HepG2 (cell line): Measurements from ENCODE around the gene PADI1. TPM values are rescaled to one million over a fixed set of nuclear protein-coding genes. Genes with fewer than 3 reads are reported as not detected.

ENCODE experiments used
- ATAC-seq: fragments of 200-7000 bp; cut with Tn5 transposase; 3 replicates; pipeline ENCODE4 v1.9.1; 2020; ENCODE audit warnings: mild to moderate bottlenecking, moderate library complexity
- BruUV-seq: library from RNA; stranded (reverse); fragments of 400-500 nt; replicated peaks from 2 replicates; lab custom pipeline; 2021; lab: Mats Ljungman, UMichigan
- CTCF ChIA-PET: fragments of 300-600 bp; formaldehyde crosslinking; extraction: SDS; loops from one replicate; lab custom pipeline; 2021; ENCODE audit warnings: low total read pairs, inconsistent platforms, low intra/inter-chr PET ratio; lab: Yijun Ruan, JAX
- POLR2A ChIA-PET: fragments of 350-600 bp; sonication (Branson Sonifier 250); formaldehyde crosslinking; loops from one replicate; lab custom pipeline; 2020; ENCODE audit warnings: antibody characterized with exemption, inconsistent platforms; lab: Yijun Ruan, JAX
- DNase-seq: peaks from one replicate; pipeline ENCODE4 v3.0.0-alpha.2; 2015; ENCODE audit warnings: low spot score
- FAIRE-seq: peaks from 3 replicates; lab custom pipeline; 2011; peaks lifted over from hg19 to GRCh38; lab: Jason Lieb, UNC
- H2AFZ ChIP-seq: one replicate; pipeline ENCODE4 v1.6.1; 2011; ENCODE audit warnings: low read length, inconsistent platforms
- H3K27ac ChIP-seq: fragments of 300-600 bp; 3 replicates; pipeline ENCODE4 v1.8.0; 2011; ENCODE audit warnings: mixed run types, mild to moderate bottlenecking, mixed read lengths, low read length, inconsistent platforms; ENCODE audit not compliant: insufficient read depth; ENCODE audit errors: extremely low read length
- H3K27me3 ChIP-seq, 2 experiments: fragments of 200-600 bp in 1 of 2; 2 replicates in 1 of 2; 3 replicates in 1 of 2; pipeline versions ENCODE4 v1.6.0 to v1.8.0; 2011; ENCODE audit warnings: low read length in 2 of 2, mild to moderate bottlenecking in 2 of 2, moderate library complexity in 2 of 2, inconsistent platforms in 1 of 2; ENCODE audit not compliant: insufficient read depth in 2 of 2, control insufficient read depth in 1 of 2
- H3K36me3 ChIP-seq, 2 experiments: fragments of 200-600 bp in 1 of 2; replicated peaks in 1 of 2; 2 replicates in 1 of 2; 3 replicates in 1 of 2; pipeline versions ENCODE4 v1.5.1 to v1.8.0; 2011; ENCODE audit warnings: low read length in 2 of 2, inconsistent platforms in 1 of 2; ENCODE audit not compliant: insufficient read depth in 2 of 2, control insufficient read depth in 1 of 2
- H3K4me1 ChIP-seq: 2 replicates; pipeline ENCODE4 v1.5.1; 2012; ENCODE audit warnings: low read length, inconsistent platforms; ENCODE audit not compliant: insufficient read depth
- H3K4me2 ChIP-seq: 2 replicates; pipeline ENCODE4 v1.6.0; 2011; ENCODE audit warnings: low read depth, low read length, inconsistent platforms
- H3K4me3 ChIP-seq, 3 experiments: fragments of 200-600 bp in 1 of 3; sonication (generic), shearing (Covaris generic) in 1 of 3; replicated peaks in 1 of 3; 2 replicates each; pipeline ENCODE4 v1.5.1; 2011 to 2016; ENCODE audit warnings: low read length in 3 of 3, inconsistent platforms in 2 of 3, low read depth in 2 of 3, mild to moderate bottlenecking in 2 of 3, control low read depth in 1 of 3, mixed read lengths in 1 of 3; ENCODE audit not compliant: insufficient read depth in 1 of 3
- H3K79me2 ChIP-seq: one replicate; pipeline ENCODE4 v1.6.1; 2011; ENCODE audit warnings: low read length, inconsistent platforms; ENCODE audit not compliant: insufficient read depth
- H3K9ac ChIP-seq: 2 replicates; pipeline ENCODE4 v1.6.0; 2011; ENCODE audit warnings: mild to moderate bottlenecking, low read depth, low read length, inconsistent platforms; ENCODE audit not compliant: insufficient read depth
- H3K9me3 ChIP-seq: 2 replicates; pipeline ENCODE4 v1.5.1; 2012; ENCODE audit warnings: mild to moderate bottlenecking, low read length
- H4K20me1 ChIP-seq: 2 replicates; pipeline ENCODE4 v1.6.0; 2011; ENCODE audit warnings: inconsistent platforms, mild to moderate bottlenecking, low read length, moderate library complexity; ENCODE audit not compliant: insufficient read depth
- CCDC6 ChIP-seq: sonication (generic); formaldehyde crosslinking; IDR thresholded peaks from 2 replicates; pipeline ENCODE4 v1.8.1; 2022; ENCODE audit warnings: mild to moderate bottlenecking, missing genetic modification reagents, moderate library complexity
- ELF3 ChIP-seq: IDR thresholded peaks from 2 replicates; pipeline ENCODE4 v1.6.1; 2016; ENCODE audit warnings: missing genetic modification reagents, missing compliant biosample characterization
- HNF4G ChIP-seq, 2 experiments: sonication (generic) in 1 of 2; formaldehyde crosslinking in 1 of 2; IDR thresholded peaks; 2 replicates each; pipeline versions ENCODE4 v1.4.0 to v1.6.1; 2011 to 2020; ENCODE audit warnings: borderline replicate concordance in 2 of 2, low read depth in 2 of 2, mild to moderate bottlenecking in 2 of 2, low read length in 1 of 2, missing genetic modification reagents in 1 of 2, moderate library complexity in 1 of 2
- IKZF1 ChIP-seq: fragments of 450-650 bp; IDR thresholded peaks from 2 replicates; pipeline ENCODE4 v1.7.1; 2016
- JUND ChIP-seq: sonication (generic); formaldehyde crosslinking; IDR thresholded peaks from 2 replicates; pipeline ENCODE4 v1.8.0; 2022; ENCODE audit warnings: mild to moderate bottlenecking, missing genetic modification reagents
- KDM6A ChIP-seq: IDR thresholded peaks from 2 replicates; pipeline ENCODE4 v1.6.1; 2016; ENCODE audit warnings: low read depth
- NPAS2 ChIP-seq: sonication (generic); formaldehyde crosslinking; IDR thresholded peaks from 2 replicates; pipeline ENCODE4 v1.8.0; 2022; ENCODE audit warnings: mild to moderate bottlenecking, missing genetic modification reagents, borderline replicate concordance
- SOX13 ChIP-seq, 3 experiments: fragments of 450-650 bp in 1 of 3; sonication (generic) in 1 of 3; formaldehyde crosslinking in 1 of 3; IDR thresholded peaks in 2 of 3; conservative IDR thresholded peaks in 1 of 3; 2 replicates each; pipeline versions ENCODE4 v1.5.0 to v1.6.1; 2016 to 2020; ENCODE audit warnings: antibody characterized with exemption in 1 of 3, mild to moderate bottlenecking in 1 of 3, missing compliant biosample characterization in 1 of 3, missing genetic modification reagents in 1 of 3, moderate library complexity in 1 of 3
- TAF15 ChIP-seq: fragments of 200-400 bp; formaldehyde crosslinking; IDR thresholded peaks from one replicate; pipeline ENCODE4 v1.6.1; 2018; ENCODE audit warnings: mild to moderate bottlenecking, low read depth, low read length; ENCODE audit not compliant: poor library complexity, severe bottlenecking
- TGIF2 ChIP-seq: IDR thresholded peaks from 2 replicates; pipeline ENCODE4 v1.6.1; 2016; ENCODE audit warnings: control low read depth, missing compliant biosample characterization
- ZNF629 ChIP-seq: sonication (generic); formaldehyde crosslinking; conservative IDR thresholded peaks from 2 replicates; pipeline ENCODE4 v1.5.0; 2020; ENCODE audit warnings: missing genetic modification reagents
- ZZZ3 ChIP-seq: sonication (generic); formaldehyde crosslinking; IDR thresholded peaks from 2 replicates; pipeline ENCODE4 v1.4.0; 2020; ENCODE audit warnings: missing genetic modification reagents, mild to moderate bottlenecking, borderline replicate concordance
- WGBS: methylation state at CpG from one replicate; pipeline ENCODE4 v1.1.6; 2017; ENCODE audit warnings: low lambda C conversion rate; 5-methylcytosine and 5-hydroxymethylcytosine counted together
- in situ Hi-C: cut with HindIII; loops from 2 replicates; pipeline ENCODE4 v1.10.0; 2017; ENCODE audit warnings: low pct_unique_long_range_greater_than_20kb; ENCODE audit not compliant: extremely low pct_ligation_motif_present
- intact Hi-C: fragments of 100-400 bp; cut with micrococcal nuclease; formaldehyde crosslinking; loops from one replicate; pipeline ENCODE4 v1.10.0; 2022; ENCODE audit not compliant: unreplicated experiment
- polyA plus RNA-seq, 8 experiments: library from polyadenylated mRNA; depleted of rRNA in 3 of 8; stranded (reverse) in 7 of 8; unstranded in 1 of 8; fragments of >200 nt; fragmentation: Illumina TruSeq in 4 of 8; extraction: Trizol in 4 of 8; gene quantifications; 2 replicates each; pipeline versions ENCODE4 v1.2.1 to v1.2.3, GENCODE V29; 2011 to 2016; ENCODE audit warnings: low read depth in 4 of 8, missing spikeins in 1 of 8, mixed read lengths in 1 of 8; ENCODE audit not compliant: insufficient read depth in 1 of 8
- total RNA-seq, 5 experiments: library from RNA; depleted of rRNA; stranded (reverse); fragments of >200 nt; fragmentation: Illumina TruSeq; extraction: Trizol; gene quantifications; 2 replicates each; pipeline ENCODE4 v1.2.3, GENCODE V29; 2016; ENCODE audit warnings: low read depth in 1 of 5
- TF ChIP-seq, protein P1 (sequence below): sonication (generic); formaldehyde crosslinking; conservative IDR thresholded peaks from 2 replicates; pipeline ENCODE4 v1.8.0; 2022; ENCODE audit warnings: missing genetic modification reagents
- TF ChIP-seq, protein P2 (sequence below): sonication (generic); formaldehyde crosslinking; IDR thresholded peaks from 2 replicates; pipeline ENCODE4 v1.8.1; 2022; ENCODE audit warnings: mild to moderate bottlenecking, missing genetic modification reagents

PADI1 gene
- total and polyA plus RNA-seq, 2 of the 13 experiments (the other 11 are each of a cell fraction or from before 2014, with no cell fraction given) = not detected

DNA sequence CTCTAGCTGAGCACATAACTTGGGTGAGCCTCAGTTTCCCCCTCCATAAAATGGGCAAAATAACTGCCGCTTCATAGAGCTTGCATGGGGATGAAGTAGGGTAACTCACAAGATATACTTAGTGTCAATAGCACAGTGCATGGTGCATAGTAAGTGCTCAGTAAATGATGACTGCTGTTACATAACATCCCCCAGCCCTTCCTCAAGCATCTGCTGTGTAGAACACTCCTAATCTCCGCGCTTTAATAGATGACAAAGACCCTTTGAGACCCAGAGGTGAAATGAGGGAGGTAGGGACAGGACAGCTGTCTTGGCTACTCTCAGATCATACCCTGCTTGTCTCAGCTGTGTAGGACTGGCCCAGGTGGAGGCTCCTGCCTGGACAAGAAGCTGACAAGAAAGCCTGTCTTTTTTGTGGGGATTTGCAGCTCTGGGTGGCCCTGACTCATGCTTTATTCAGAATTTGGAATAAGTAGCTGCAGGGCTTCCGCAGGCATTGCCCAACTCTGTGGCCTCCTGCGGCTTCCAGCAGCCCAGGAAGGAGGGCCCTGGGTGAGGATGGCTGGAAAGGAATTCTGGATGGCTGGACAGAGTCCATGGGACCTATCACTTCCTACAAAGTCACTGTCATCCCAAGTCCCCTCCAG, 82.3 kb downstream of the PADI1 start:
- CTCF ChIA-PET = no interaction called here
- no peak for FAIRE-seq
- H3K27me3 ChIP-seq = peaks cover 0 to 32% of the 10 kb centered on the region in 2 experiments; a peak in 3 of 5 replicates
- no peaks in the 10 kb centered on the region for H3K9me3 ChIP-seq
- H3K79me2 ChIP-seq = no peaks in the 10 kb centered on the region
- no peaks in the 10 kb centered on the region for H3K4me1 ChIP-seq
- no peak for ATAC-seq
- H3K36me3 ChIP-seq = no peaks in the 10 kb centered on the region
- no peak for DNase-seq
- no peaks in the 10 kb centered on the region for H4K20me1 ChIP-seq
- no peak overlapping the region for H3K4me3 ChIP-seq
- no peak overlapping the region for H3K4me2 ChIP-seq
- intact Hi-C loops (no loop called here), in situ Hi-C loops (no loop called here)
- TF ChIP-seq, protein P1, sequence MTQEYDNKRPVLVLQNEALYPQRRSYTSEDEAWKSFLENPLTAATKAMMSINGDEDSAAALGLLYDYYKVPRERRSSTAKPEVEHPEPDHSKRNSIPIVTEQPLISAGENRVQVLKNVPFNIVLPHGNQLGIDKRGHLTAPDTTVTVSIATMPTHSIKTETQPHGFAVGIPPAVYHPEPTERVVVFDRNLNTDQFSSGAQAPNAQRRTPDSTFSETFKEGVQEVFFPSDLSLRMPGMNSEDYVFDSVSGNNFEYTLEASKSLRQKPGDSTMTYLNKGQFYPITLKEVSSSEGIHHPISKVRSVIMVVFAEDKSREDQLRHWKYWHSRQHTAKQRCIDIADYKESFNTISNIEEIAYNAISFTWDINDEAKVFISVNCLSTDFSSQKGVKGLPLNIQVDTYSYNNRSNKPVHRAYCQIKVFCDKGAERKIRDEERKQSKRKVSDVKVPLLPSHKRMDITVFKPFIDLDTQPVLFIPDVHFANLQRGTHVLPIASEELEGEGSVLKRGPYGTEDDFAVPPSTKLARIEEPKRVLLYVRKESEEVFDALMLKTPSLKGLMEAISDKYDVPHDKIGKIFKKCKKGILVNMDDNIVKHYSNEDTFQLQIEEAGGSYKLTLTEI (CRISPR knock-in tag) = no peak
- TF ChIP-seq ZNF629 (CRISPR knock-in tag) = peak; percentile 32; the same call in 1 of the 2 replicates
- WGBS = 63% methylated on average over 5 of the region's 5 CpGs
- no peak overlapping the region for H2AFZ ChIP-seq
- no peak overlapping the region for H3K9ac ChIP-seq
- no TSS peak for BruUV-seq
- POLR2A ChIA-PET = no interaction called here
- no peak overlapping the region for H3K27ac ChIP-seq

DNA sequence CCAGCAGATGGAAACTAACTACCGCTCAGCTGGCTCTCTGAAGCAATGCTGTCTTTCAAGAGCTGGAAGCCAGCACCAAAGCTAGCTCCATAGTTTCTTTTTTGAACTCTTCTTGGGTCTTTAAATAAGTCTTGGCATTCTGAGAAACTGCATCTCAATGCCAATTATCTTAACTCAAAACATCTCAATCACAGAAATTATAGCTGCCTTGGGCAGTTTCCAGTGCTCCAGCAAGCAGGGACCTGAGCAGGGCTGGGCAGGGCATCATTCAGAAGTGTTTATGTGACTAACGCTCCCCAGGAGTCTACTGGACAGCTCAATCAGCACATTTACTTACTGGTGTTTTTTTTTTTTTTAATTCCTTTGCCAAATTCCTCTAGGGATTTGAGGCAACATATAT, 84.8 kb downstream of the PADI1 start:
- Histone ChIP-seq H3K27me3 (peaks cover 0 to 21% of the 10 kb centered on the region in 2 experiments; a peak in 2 of 5 replicates), H2AFZ (no peak overlapping the region), H3K27ac (no peak overlapping the region), H3K4me3 (no peak overlapping the region), H3K9ac (no peak overlapping the region), H3K79me2 (no peaks in the 10 kb centered on the region), H3K4me1 (no peaks in the 10 kb centered on the region), H3K9me3 (no peaks in the 10 kb centered on the region), H4K20me1 (no peaks in the 10 kb centered on the region), H3K36me3 (no peaks in the 10 kb centered on the region), H3K4me2 (no peak overlapping the region)
- ATAC-seq (no peak), FAIRE-seq (no peak), DNase-seq (no peak)
- ChIA-PET POLR2A (no interaction called here), CTCF (no interaction called here)
- in situ Hi-C loops = no loop called here
- intact Hi-C loops = no loop called here
- BruUV-seq = no TSS peak
- 6% methylated on average over 2 of the region's 2 CpGs for WGBS
- no peak for TF ChIP-seq TAF15
- no peak for TF ChIP-seq CCDC6 (CRISPR knock-in tag)
- no peak for TF ChIP-seq SOX13 (IDR thresholded peaks at IDR 0.05)
- no peak for TF ChIP-seq SOX13 (CRISPR knock-in tag; conservative IDR thresholded peaks at IDR 0.05 in 1 of 2, IDR thresholded peaks at IDR 0.05 in 1 of 2)
- TF ChIP-seq TGIF2 (CRISPR knock-in tag) = no peak
- TF ChIP-seq HNF4G (IDR thresholded peaks at IDR 0.05; ENCODE audit: borderline replicate concordance, low read depth, low read length) = no peak
- TF ChIP-seq HNF4G (CRISPR knock-in tag; IDR thresholded peaks at IDR 0.05; ENCODE audit: borderline replicate concordance, low read depth) = no peak
- TF ChIP-seq NPAS2 (CRISPR knock-in tag) = no peak
- TF ChIP-seq ZZZ3 = no peak
- no peak for TF ChIP-seq JUND (CRISPR knock-in tag)
- no peak for TF ChIP-seq KDM6A (CRISPR knock-in tag)
- no peak for TF ChIP-seq IKZF1
- TF ChIP-seq ELF3 = no peak
- TF ChIP-seq, protein P2, sequence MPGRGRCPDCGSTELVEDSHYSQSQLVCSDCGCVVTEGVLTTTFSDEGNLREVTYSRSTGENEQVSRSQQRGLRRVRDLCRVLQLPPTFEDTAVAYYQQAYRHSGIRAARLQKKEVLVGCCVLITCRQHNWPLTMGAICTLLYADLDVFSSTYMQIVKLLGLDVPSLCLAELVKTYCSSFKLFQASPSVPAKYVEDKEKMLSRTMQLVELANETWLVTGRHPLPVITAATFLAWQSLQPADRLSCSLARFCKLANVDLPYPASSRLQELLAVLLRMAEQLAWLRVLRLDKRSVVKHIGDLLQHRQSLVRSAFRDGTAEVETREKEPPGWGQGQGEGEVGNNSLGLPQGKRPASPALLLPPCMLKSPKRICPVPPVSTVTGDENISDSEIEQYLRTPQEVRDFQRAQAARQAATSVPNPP (CRISPR knock-in tag) = no peak
